Neural cell (in vitro differentiated cells): Measurements from ENCODE around the gene SFI1. TPM values are rescaled to one million over a fixed set of nuclear protein-coding genes. Genes with fewer than 3 reads are reported as not detected.
"Not testable (repeated sequence)": the region's sequence is repeated elsewhere in the genome, so short reads cannot be mapped to it uniquely, and the experiment has no call there.

Experiments used
- H2AFZ ChIP-seq: fragments of 200-600, 300-800 bp; sonication (generic), shearing (Covaris generic); 2 replicates; pipeline ENCODE4 v1.6.0; 2014; ENCODE audit warnings: low read depth, mild to moderate bottlenecking, antibody characterized with exemption, low read length, moderate library complexity
- H3F3A ChIP-seq: fragments of 200-600 bp; shearing (Covaris generic); 2 replicates; pipeline ENCODE4 v1.6.1; 2016; ENCODE audit warnings: mild to moderate bottlenecking, moderate library complexity, mixed read lengths, antibody characterized with exemption, low read length; ENCODE audit not compliant: insufficient read depth, poor library complexity, severe bottlenecking
- H3K27ac ChIP-seq: fragments of 200-600, 300-800 bp; sonication (generic), shearing (Covaris generic); 2 replicates; pipeline ENCODE4 v1.5.1; 2014; ENCODE audit warnings: mild to moderate bottlenecking, low read length, moderate library complexity
- H3K27me3 ChIP-seq: fragments of 300-800, 200-600 bp; sonication (generic), shearing (Covaris generic); 2 replicates; pipeline ENCODE4 v1.6.0; 2014; ENCODE audit warnings: mild to moderate bottlenecking, low read depth, low read length, moderate library complexity; ENCODE audit not compliant: insufficient read depth
- H3K36me3 ChIP-seq: fragments of 300-800, 200-600 bp; sonication (generic), shearing (Covaris generic); 2 replicates; pipeline ENCODE4 v1.5.1; 2014; ENCODE audit warnings: mild to moderate bottlenecking, antibody characterized with exemption, low read length, moderate library complexity; ENCODE audit not compliant: insufficient read depth
- H3K4me2 ChIP-seq: fragments of 300-800, 200-600 bp; sonication (generic), shearing (Covaris generic); 2 replicates; pipeline ENCODE4 v1.6.0; 2014; ENCODE audit warnings: mild to moderate bottlenecking, low read length
- H3K4me3 ChIP-seq: fragments of 300-800, 200-600 bp; sonication (generic), shearing (Covaris generic); 2 replicates; pipeline ENCODE4 v1.5.1; 2014; ENCODE audit warnings: mild to moderate bottlenecking, low read length, moderate library complexity
- H3K79me2 ChIP-seq: fragments of 200-600 bp; shearing (Covaris generic); replicated peaks from 2 replicates; pipeline ENCODE4 v1.6.0; 2014; ENCODE audit warnings: mild to moderate bottlenecking, low read length, moderate library complexity; ENCODE audit not compliant: insufficient read depth
- H3K9ac ChIP-seq: fragments of 300-800, 200-600 bp; sonication (generic), shearing (Covaris generic); 2 replicates; pipeline ENCODE4 v1.6.1; 2016; ENCODE audit warnings: mild to moderate bottlenecking, low read length, mixed read lengths
- H3K9me2 ChIP-seq: fragments of 200-600 bp; shearing (Covaris generic); 2 replicates; pipeline ENCODE4 v1.6.1; 2016; ENCODE audit warnings: mild to moderate bottlenecking, low read length, mixed read lengths; ENCODE audit not compliant: insufficient read depth
- H3K9me3 ChIP-seq: fragments of 200-600, 300-800 bp; sonication (generic), shearing (Covaris generic); 2 replicates; pipeline ENCODE4 v1.6.1; 2016; ENCODE audit warnings: mild to moderate bottlenecking, mixed run types, low read length, moderate library complexity, mixed read lengths
- H4K20me1 ChIP-seq: fragments of 200-600 bp; shearing (Covaris generic); 2 replicates; pipeline ENCODE4 v1.6.1; 2016; ENCODE audit warnings: mild to moderate bottlenecking, mixed run types; ENCODE audit not compliant: insufficient read depth
- CTCF ChIP-seq: fragments of 450-650 bp; IDR thresholded peaks from 2 replicates; pipeline ENCODE4 v1.5.1; 2014; ENCODE audit warnings: antibody characterized with exemption, mild to moderate bottlenecking, moderate library complexity; ENCODE audit not compliant: poor library complexity, severe bottlenecking
- EP300 ChIP-seq: fragments of 450-650 bp; conservative IDR thresholded peaks from 2 replicates; pipeline ENCODE4 v1.6.1; 2014; ENCODE audit warnings: antibody characterized with exemption, mild to moderate bottlenecking, moderate library complexity; ENCODE audit not compliant: poor library complexity, severe bottlenecking
- EZH2 ChIP-seq: fragments of 200-600, 300-800 bp; shearing (Covaris generic), sonication (generic); IDR thresholded peaks from 2 replicates; pipeline ENCODE4 v1.6.1; 2014; ENCODE audit warnings: antibody characterized with exemption, low read length, borderline replicate concordance, mild to moderate bottlenecking; ENCODE audit not compliant: insufficient read depth, poor library complexity, severe bottlenecking
- MXI1 ChIP-seq: fragments of 450-650 bp; conservative IDR thresholded peaks from 2 replicates; pipeline ENCODE4 v1.6.1; 2014; ENCODE audit warnings: antibody characterized with exemption, mild to moderate bottlenecking; ENCODE audit not compliant: poor library complexity, severe bottlenecking
- POLR2AphosphoS5 ChIP-seq: IDR thresholded peaks from 2 replicates; pipeline ENCODE4 v1.6.1; 2012
- RAD21 ChIP-seq: fragments of 450-650 bp; conservative IDR thresholded peaks from 2 replicates; pipeline ENCODE4 v1.6.1; 2014; ENCODE audit warnings: antibody characterized with exemption, mild to moderate bottlenecking, moderate library complexity
- REST ChIP-seq: IDR thresholded peaks from 2 replicates; pipeline ENCODE4 v1.6.1; 2012; ENCODE audit warnings: borderline replicate concordance
- SMC3 ChIP-seq: fragments of 450-650 bp; conservative IDR thresholded peaks from 2 replicates; pipeline ENCODE4 v1.6.1; 2014; ENCODE audit warnings: antibody characterized with exemption, mild to moderate bottlenecking, moderate library complexity; ENCODE audit not compliant: poor library complexity
- TAF1 ChIP-seq: IDR thresholded peaks from 2 replicates; pipeline ENCODE4 v1.6.1; 2012; ENCODE audit warnings: low read depth
- polyA plus RNA-seq: library from polyadenylated mRNA; depleted of rRNA; stranded (reverse); fragments of >200 nt; gene quantifications from 2 replicates; pipeline ENCODE4 v1.2.3, GENCODE V29; 2014

Gene SFI1
- polyA plus RNA-seq, 1 donor from 2014 or later = 19.9 TPM

- H3K36me3 ChIP-seq = no peaks in the 10 kb centered on the region
- H3K27ac ChIP-seq = no peak overlapping the region
- no peaks in the 10 kb centered on the region for H3K9me3 ChIP-seq
- no peaks in the 10 kb centered on the region for H3K9me2 ChIP-seq
- no peaks in the 10 kb centered on the region for H3F3A ChIP-seq
- no peak overlapping the region for H3K9ac ChIP-seq
- no peak overlapping the region for H2AFZ ChIP-seq
- no peak overlapping the region for H3K4me2 ChIP-seq
- no peak for TF ChIP-seq EZH2
- peak; percentile 57 for TF ChIP-seq RAD21
- TF ChIP-seq MXI1 = no peak
- no peak for TF ChIP-seq TAF1
- TF ChIP-seq REST = no peak
- TF ChIP-seq EP300 = no peak
- TF ChIP-seq SMC3 = peak; percentile 64
- no peak for TF ChIP-seq POLR2AphosphoS5
- peak; percentile 64 for TF ChIP-seq CTCF
- H4K20me1 ChIP-seq = no peaks in the 10 kb centered on the region
- no peaks in the 10 kb centered on the region for H3K27me3 ChIP-seq
- no peaks in the 10 kb centered on the region for H3K79me2 ChIP-seq
- no peak overlapping the region for H3K4me3 ChIP-seq
These were observed 60.4 kb downstream of the SFI1 start for GRCh38 chr22:31556627-31557203.

- not testable (repeated sequence) for H3K4me3 ChIP-seq, H3K9me2 ChIP-seq, H3K4me2 ChIP-seq, H4K20me1 ChIP-seq, H3K79me2 ChIP-seq, H3K9ac ChIP-seq, H3K36me3 ChIP-seq, H3F3A ChIP-seq, H3K9me3 ChIP-seq, H3K27ac ChIP-seq, H3K27me3 ChIP-seq, H2AFZ ChIP-seq
These were observed 62.2 kb downstream of the SFI1 start for GRCh38 chr22:31558546-31558945.
